GM21367 (cell line): Measurements from ENCODE around the gene DIAPH3.
"Not testable (repeated sequence)": the region's sequence is repeated elsewhere in the genome, so short reads cannot be mapped to it uniquely, and the experiment has no call there.

Experiments
- ATAC-seq: cut with Tn5 transposase; IDR thresholded peaks from one replicate; pipeline ENCODE4 v1.9.1; 2021; ENCODE audit not compliant: unreplicated experiment

Gene DIAPH3

DNA sequence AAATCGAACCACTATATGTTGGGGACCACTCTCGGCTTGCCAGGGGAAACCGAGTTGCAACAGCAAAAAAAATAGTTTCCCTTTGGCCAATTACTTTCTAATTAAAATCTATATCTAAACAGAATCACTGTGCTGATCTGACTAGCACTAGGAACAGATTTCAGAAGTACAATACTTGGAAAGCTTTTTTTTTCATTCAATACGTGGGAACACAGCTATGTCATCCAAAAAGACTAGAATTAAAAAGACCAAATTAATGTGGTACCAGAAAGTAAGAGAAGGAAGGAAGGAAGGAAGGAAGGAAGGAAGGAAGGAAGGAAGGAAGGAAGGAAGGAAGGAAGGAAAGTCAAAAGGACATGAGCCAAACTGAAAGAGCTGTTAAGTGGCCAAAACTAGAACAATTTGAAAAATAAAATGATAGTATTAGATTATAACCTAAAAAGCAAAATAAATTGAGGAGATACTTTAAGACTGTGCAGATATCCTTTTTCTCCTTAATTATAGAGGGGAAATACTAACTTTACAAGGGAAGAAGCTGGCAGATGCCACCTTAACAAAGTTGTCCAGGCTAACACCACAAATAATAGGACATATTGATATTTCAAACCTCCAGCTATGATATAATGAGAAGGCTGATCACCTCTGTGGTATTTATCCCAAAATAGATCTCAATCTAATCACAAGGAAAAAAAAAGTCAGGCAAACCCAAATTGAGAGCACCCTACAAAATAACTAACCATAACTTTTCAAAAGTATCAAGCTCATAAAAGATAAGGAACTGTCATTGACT, 63.9 kb downstream of the DIAPH3 start:
- ATAC-seq = no peak

DNA sequence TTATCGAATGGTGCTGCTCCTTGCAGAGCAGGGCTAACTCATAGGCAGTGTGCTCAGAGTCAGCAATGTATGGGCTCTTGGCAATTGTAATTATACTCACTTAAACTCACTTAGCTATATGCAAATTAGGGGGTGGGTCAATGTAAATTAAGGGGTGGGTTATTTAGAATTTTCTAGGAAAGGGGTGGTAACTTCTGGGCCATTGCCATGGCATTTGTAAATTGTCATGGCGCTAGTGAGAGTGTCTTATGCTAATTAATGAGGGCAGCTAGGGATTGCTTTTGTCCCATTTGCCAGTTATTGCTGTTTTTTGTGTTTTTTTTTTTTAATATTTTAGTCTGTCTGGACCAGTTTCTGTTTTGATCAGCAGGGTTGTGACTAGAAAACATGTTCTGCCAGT, 68.4 kb downstream of the DIAPH3 start:
- no peak for ATAC-seq

GRCh38 chr13:60094385-60095088, 69.2 kb downstream of the DIAPH3 start:
- no peak for ATAC-seq

GRCh38 chr13:60093425-60094019, 70.2 kb downstream of the DIAPH3 start:
- no peak for ATAC-seq

DNA sequence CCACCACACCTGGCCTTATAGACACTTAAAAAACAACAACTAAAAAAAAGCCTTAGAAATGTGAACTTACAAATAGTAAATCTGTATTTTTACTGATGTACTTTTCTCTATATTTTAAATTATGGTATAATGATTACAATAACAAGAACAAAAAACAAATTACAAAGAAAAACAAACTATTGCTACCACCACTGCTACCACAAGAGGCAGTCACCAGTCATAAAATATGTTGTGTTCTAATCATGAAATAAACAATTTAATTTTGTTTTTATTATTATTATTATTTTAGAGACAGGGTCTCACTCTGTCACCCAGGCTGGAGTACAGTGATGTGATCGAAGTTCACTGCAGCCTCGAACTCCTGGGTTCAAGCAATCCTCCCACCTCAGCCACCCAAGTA, 72.2 kb downstream of the DIAPH3 start:
- ATAC-seq = no peak

- ATAC-seq = no peak
Observed at GRCh38 chr13:60090574-60090973, 73.2 kb downstream of the DIAPH3 start.

- not testable (repeated sequence) for ATAC-seq
Observed at GRCh38 chr13:60083780-60084179, 79.9 kb downstream of the DIAPH3 start.

DNA sequence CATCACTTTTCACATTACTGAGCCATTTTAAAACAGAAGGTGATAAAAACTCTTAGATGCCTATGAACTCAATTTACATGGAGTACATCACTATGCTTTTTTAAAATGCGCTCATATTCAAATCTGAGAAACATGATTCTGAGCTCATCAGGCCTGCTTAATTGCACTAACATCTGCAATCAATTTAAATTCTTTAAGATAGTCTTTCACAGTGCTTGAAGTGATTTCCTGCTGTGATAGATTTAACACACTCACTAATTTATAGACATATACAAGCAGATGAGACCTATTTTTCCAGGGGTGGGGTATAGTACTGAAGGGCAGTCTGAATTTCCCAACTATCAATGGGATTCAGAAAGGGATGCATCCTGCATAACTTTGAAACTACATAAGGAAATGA, 82.9 kb downstream of the DIAPH3 start:
- ATAC-seq = no peak

- no peak for ATAC-seq
Observed at GRCh38 chr13:60078226-60078625, 85.5 kb downstream of the DIAPH3 start.

GRCh38 chr13:60075850-60076249, 87.9 kb downstream of the DIAPH3 start:
- no peak for ATAC-seq

DNA sequence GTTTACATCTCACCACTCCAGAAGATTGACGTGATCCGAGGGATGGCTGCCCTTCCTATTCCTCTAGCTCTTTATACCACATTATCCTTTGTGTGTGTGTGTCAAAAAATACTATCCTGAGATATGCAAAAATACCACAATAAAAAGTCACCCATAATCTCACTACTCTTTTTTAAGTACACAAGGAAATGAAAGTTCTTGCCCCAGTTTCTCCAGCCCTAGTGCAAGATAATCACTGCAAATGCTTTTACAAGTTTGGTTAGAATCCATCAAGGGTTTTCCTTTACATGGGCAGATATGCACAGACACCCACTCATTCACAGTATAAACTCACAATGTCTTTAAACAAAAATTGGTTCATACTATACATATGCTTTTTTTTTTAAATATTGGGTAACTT, 89.3 kb downstream of the DIAPH3 start:
- ATAC-seq = no peak

DNA sequence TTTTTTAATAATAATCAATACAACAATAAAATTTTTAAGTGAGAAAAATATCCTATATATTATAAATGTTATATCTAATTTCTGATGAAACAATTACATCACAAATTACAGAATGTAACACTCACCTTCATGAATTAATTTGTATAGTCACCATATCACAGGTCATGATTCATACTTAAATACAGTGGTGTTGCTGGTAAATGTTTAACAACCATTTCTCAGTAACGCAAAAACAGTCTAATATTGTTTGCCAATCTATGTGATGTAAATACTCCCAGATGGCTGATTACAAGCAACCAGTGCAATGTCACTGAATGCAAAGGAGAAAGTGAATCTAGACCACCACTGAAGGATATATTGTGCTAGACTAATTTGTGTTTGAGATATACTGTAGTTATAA, 97.5 kb downstream of the DIAPH3 start:
- no peak for ATAC-seq

DNA sequence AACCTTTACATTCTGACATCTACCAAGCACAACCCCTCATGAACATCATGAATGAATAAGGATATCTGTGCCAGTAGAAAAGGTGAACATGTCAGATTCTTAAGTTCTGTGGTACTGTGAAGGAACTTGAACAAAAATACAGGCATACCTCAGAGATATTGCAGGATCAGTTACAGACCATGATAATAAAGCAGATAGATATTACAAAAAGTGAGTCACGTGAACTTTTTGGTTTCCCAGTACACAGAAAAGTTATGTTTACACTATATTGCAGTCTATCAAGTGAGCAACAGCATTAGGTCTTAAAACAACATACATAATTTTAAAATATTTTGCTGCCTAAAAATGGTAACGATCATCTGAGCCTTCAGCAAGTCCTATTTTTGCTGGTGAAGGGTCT, 101.2 kb downstream of the DIAPH3 start:
- no peak for ATAC-seq

- no peak for ATAC-seq
Observed at GRCh38 chr13:60061737-60062136, 102.0 kb downstream of the DIAPH3 start.

GRCh38 chr13:60051754-60052285, 111.9 kb downstream of the DIAPH3 start:
- ATAC-seq = no peak

GRCh38 chr13:60048353-60048752, 115.4 kb downstream of the DIAPH3 start:
- not testable (repeated sequence) for ATAC-seq

DNA sequence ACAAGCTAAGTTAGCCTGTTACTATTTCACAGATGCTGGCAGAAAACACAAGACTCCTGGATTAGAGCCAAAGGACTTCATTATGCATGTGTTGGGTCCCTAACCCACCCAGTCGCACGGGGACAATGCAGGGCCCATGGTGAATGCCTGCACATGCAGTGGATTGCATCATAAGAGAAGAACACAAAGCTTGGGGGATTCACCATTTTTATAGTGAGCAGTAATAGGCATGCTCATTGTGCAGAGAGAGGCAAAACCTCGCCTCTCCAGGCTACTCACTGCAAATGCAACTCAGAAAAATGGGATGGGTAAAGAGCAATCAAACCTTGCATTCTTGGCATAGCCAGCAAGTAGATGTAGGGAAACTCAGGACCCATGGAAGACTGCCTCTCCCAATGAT, 115.8 kb downstream of the DIAPH3 start:
- ATAC-seq = no peak

DNA sequence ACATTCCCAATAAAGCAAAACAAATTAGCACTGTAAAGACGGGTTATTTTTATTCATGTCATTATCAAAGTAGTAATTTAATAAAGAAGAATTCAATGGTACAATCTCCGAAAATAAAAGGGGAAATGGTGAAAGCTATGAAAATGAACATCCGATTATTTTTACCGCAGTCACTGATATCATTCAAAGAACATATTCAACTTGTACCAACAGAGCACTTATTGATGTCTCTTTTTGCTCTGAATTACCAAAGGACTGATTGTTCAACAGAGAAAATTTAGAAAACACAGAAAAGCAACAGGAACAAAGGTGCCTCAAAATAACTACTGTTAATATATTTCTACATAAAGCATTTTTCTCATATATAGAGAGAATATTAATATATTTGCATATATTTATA, 119.4 kb downstream of the DIAPH3 start:
- no peak for ATAC-seq

- no peak for ATAC-seq
Observed at GRCh38 chr13:60043262-60043661, 120.5 kb downstream of the DIAPH3 start.

GRCh38 chr13:60040668-60041067, 123.1 kb downstream of the DIAPH3 start:
- ATAC-seq = not testable (repeated sequence)

DNA sequence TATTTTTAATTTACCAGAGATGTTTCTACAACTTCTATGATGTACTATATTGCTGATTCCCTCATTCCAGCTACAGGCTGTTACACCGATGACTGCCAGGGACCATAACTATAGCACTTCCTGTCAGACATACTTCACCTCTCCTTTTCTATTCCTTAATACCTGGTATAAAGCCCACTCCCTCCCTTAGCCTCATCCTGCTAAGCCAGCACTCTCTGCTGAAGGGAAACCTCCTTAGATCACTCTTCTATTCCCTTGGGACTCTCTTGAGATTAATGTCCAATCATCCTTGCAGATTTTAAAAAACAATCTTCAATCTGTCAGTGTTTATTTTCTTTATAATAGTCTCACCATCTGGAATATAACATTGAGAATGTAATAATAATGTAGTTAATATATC, 127.9 kb downstream of the DIAPH3 start:
- no peak for ATAC-seq

GRCh38 chr13:60032851-60033250, 130.9 kb downstream of the DIAPH3 start:
- ATAC-seq = no peak
